ENCODE data around the gene RBM24. TPM values are rescaled to one million over a fixed set of nuclear protein-coding genes. Genes with fewer than 3 reads are reported as not detected.

RBM24 gene
- total and polyA plus RNA-seq, 9 of the 15 experiments (the other 6 are each of a cell fraction or from before 2014, with no cell fraction given): not detected

DNA sequence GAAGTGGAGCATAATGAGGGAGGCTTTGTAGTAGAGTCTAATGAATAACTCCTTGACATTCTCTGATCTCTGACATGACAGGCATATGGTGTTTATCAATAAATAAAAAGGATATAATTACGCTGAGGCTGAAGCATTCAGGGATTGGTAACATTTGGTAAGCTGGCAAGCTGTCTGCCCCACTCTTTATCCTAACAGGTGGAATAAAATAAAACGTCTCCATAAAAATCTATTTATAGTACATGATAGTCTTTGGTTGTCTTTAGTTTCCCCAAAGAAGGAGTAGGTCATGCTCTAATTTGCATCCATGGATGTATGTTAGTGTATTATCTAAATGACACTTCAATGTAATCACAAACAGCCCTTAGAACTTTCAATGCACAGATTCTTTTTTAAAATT, 30.9 kb upstream of the RBM24 start:
- Histone ChIP-seq H3K4me2 (ENCODE audit: insufficient read depth, low read length) (no peak overlapping the region), H2AFZ (ENCODE audit: low read depth, low read length) (no peak overlapping the region), H3K79me2 (ENCODE audit: control insufficient read depth, insufficient read depth, low read length) (no peaks in the 10 kb centered on the region), H3K36me3 (ENCODE audit: control insufficient read depth, insufficient read depth, low read length) (no peaks in the 10 kb centered on the region), H3K9me3 (replicated peaks; ENCODE audit: control insufficient read depth, insufficient read depth, low read depth, low read length) (no peaks in the 10 kb centered on the region), H3K27me3 (ENCODE audit: control insufficient read depth in 2 of 2, insufficient read depth in 2 of 2, low read length in 2 of 2) (0 out of 5 replicates have a peak, but pooled peaks cover 0 to 1% of the 10 kb centered on the region in 2 experiments), H3K27ac (ENCODE audit: extremely low read depth, low read depth, low read length) (no peak overlapping the region), H4K20me1 (replicated peaks; ENCODE audit: control insufficient read depth, insufficient read depth, low read length) (no peaks in the 10 kb centered on the region), H3K9me1 (ENCODE audit: control insufficient read depth, insufficient read depth, low read length) (no peaks in the 10 kb centered on the region), H3K9ac (ENCODE audit: insufficient read depth in 1 of 2, low read depth in 2 of 2, low read length in 2 of 2) (no peak overlapping the region), H3K4me3 (no peak overlapping the region), H3K4me1 (replicated peaks in 1 of 2; ENCODE audit: control insufficient read depth in 2 of 2, insufficient read depth in 2 of 2, low read length in 2 of 2) (no peaks in the 10 kb centered on the region)
- in situ Hi-C loops (cut with MboI): no loop called here
- WGBS (ENCODE audit: insufficient coverage, low coverage, missing lambda C conversion rate): 4% methylated on average over 2 of the region's 2 CpGs
- FAIRE-seq: no peak
- intact Hi-C loops (cut with micrococcal nuclease): no loop called here
- ATAC-seq: no peak
- no TSS peak for BruUV-seq (replicated peaks)
- DNase-seq (ENCODE audit: extremely low read depth in 1 of 4, low spot score in 3 of 4): no peak
- TF ChIP-seq PHF8 (IDR thresholded peaks at IDR 0.05; ENCODE audit: borderline replicate concordance, low read length) (no peak), TAL1 (IDR thresholded peaks at IDR 0.05) (no peak), MCM7 (IDR thresholded peaks at IDR 0.05) (no peak), SMARCB1 (IDR thresholded peaks at IDR 0.05; ENCODE audit: insufficient read length, low read depth) (no peak), ZNF143 (CRISPR knock-in tag; IDR thresholded peaks at IDR 0.05) (no peak), ZNF696 (CRISPR knock-in tag; conservative IDR thresholded peaks at IDR 0.05) (no peak), PRMT5 (CRISPR knock-in tag; IDR thresholded peaks at IDR 0.05) (no peak), CEBPB (tag; IDR thresholded peaks at IDR 0.05) (no peak), CHD2 (IDR thresholded peaks at IDR 0.05; ENCODE audit: low read depth, low read length) (no peak)
- ChIA-PET CTCF (ENCODE audit: low intra/inter-chr PET ratio) (no interaction called here), POLR2A (no interaction called here)

DNA sequence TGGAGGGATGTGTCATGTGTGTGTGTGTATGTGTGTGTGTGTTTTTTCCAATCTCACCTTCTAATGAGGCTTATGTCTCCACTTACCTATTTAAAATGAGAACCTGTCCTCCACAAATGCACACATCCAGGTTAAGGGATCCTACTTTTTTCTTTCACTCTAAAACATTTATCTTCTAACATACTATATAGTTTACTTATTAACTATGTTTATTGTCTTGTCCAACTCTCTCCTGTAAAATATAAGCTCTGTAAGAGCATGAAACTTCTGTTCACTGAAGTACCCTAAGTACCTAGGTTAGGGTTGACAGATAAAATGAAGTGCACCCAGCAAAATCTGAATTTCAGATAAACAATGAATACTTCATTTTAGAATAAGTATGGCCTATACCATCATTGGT, 29.2 kb upstream of the RBM24 start:
- TF ChIP-seq ZC3H8 (IDR thresholded peaks at IDR 0.05) (no peak), KDM5B (IDR thresholded peaks at IDR 0.05; ENCODE audit: insufficient replicate concordance, low read depth, low read length) (no peak), SPI1 (IDR thresholded peaks at IDR 0.05; ENCODE audit: borderline replicate concordance, low read depth, low read length) (no peak), NCOA6 (IDR thresholded peaks at IDR 0.05) (no peak), BRD9 (IDR thresholded peaks at IDR 0.05; ENCODE audit: low read depth, partially characterized antibody) (no peak), ARHGAP35 (IDR thresholded peaks at IDR 0.05; ENCODE audit: partially characterized antibody) (no peak)
- TF ChIP-seq, protein P1, sequence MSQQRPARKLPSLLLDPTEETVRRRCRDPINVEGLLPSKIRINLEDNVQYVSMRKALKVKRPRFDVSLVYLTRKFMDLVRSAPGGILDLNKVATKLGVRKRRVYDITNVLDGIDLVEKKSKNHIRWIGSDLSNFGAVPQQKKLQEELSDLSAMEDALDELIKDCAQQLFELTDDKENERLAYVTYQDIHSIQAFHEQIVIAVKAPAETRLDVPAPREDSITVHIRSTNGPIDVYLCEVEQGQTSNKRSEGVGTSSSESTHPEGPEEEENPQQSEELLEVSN (IDR thresholded peaks at IDR 0.05; ENCODE audit: borderline replicate concordance in 1 of 2, extremely low read depth in 1 of 2, insufficient read depth in 1 of 2, insufficient read length in 1 of 2, low read depth in 1 of 2, low read length in 1 of 2, poor library complexity in 1 of 2, severe bottlenecking in 1 of 2): no peak
- intact Hi-C loops (cut with micrococcal nuclease) (no loop called here), in situ Hi-C loops (cut with MboI) (no loop called here)
- FAIRE-seq (no peak), DNase-seq (ENCODE audit: extremely low read depth in 1 of 4, low spot score in 3 of 4) (no peak), ATAC-seq (no peak)
- POLR2A ChIA-PET: no interaction called here
- Histone ChIP-seq H3K4me3 (no peak overlapping the region), H3K36me3 (ENCODE audit: control insufficient read depth, insufficient read depth, low read length) (no peaks in the 10 kb centered on the region), H3K9ac (ENCODE audit: insufficient read depth in 1 of 2, low read depth in 2 of 2, low read length in 2 of 2) (no peak overlapping the region), H3K27ac (ENCODE audit: extremely low read depth, low read depth, low read length) (no peak overlapping the region), H3K27me3 (ENCODE audit: control insufficient read depth in 2 of 2, insufficient read depth in 2 of 2, low read length in 2 of 2) (0 out of 5 replicates have a peak, but pooled peaks cover 0 to 2% of the 10 kb centered on the region in 2 experiments), H3K4me2 (ENCODE audit: insufficient read depth, low read length) (no peak overlapping the region), H3K79me2 (ENCODE audit: control insufficient read depth, insufficient read depth, low read length) (no peaks in the 10 kb centered on the region), H3K4me1 (replicated peaks in 1 of 2; ENCODE audit: control insufficient read depth in 2 of 2, insufficient read depth in 2 of 2, low read length in 2 of 2) (no peaks in the 10 kb centered on the region), H3K9me3 (replicated peaks; ENCODE audit: control insufficient read depth, insufficient read depth, low read depth, low read length) (no peaks in the 10 kb centered on the region), H3K9me1 (ENCODE audit: control insufficient read depth, insufficient read depth, low read length) (no peaks in the 10 kb centered on the region), H2AFZ (ENCODE audit: low read depth, low read length) (no peak overlapping the region), H4K20me1 (replicated peaks; ENCODE audit: control insufficient read depth, insufficient read depth, low read length) (no peaks in the 10 kb centered on the region)
- CTCF ChIA-PET (ENCODE audit: low intra/inter-chr PET ratio): no interaction called here
- BruUV-seq (replicated peaks): no TSS peak
